HG03571 (cell line): ENCODE data around the gene TSC2.

ENCODE experiments used
- ATAC-seq: cut with Tn5 transposase; IDR thresholded peaks from one replicate; pipeline ENCODE4 v1.9.1; 2021; ENCODE audit not compliant: unreplicated experiment

The TSC2 gene

GRCh38 chr16:2063861-2064260 lies 16.1 kb downstream of the TSC2 start:
- ATAC-seq = no peak

GRCh38 chr16:2064368-2064945 lies 16.7 kb downstream of the TSC2 start:
- ATAC-seq = no peak

DNA sequence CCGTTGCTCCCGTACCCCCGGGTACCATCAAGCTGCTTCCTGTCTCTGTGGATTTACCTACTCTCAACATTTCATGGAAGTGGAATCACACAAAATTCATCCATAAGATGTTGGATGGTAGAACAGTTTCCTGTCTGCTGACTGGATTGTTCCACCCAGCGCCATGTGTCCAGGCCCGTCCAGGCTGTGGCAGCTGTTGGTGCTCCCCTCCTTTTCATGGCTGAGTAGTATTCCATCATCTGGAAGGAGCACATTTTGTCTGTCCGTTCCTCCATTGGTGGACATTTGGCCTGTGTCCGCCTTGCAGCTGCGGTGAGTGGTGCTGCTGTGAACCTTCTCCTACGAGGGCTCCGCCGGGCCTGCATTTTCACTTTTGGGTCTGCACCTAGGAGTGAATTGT lies 18.4 kb downstream of the TSC2 start:
- ATAC-seq = no peak

- no peak for ATAC-seq
These were observed 23.0 kb downstream of the TSC2 start for GRCh38 chr16:2070576-2071453.

DNA sequence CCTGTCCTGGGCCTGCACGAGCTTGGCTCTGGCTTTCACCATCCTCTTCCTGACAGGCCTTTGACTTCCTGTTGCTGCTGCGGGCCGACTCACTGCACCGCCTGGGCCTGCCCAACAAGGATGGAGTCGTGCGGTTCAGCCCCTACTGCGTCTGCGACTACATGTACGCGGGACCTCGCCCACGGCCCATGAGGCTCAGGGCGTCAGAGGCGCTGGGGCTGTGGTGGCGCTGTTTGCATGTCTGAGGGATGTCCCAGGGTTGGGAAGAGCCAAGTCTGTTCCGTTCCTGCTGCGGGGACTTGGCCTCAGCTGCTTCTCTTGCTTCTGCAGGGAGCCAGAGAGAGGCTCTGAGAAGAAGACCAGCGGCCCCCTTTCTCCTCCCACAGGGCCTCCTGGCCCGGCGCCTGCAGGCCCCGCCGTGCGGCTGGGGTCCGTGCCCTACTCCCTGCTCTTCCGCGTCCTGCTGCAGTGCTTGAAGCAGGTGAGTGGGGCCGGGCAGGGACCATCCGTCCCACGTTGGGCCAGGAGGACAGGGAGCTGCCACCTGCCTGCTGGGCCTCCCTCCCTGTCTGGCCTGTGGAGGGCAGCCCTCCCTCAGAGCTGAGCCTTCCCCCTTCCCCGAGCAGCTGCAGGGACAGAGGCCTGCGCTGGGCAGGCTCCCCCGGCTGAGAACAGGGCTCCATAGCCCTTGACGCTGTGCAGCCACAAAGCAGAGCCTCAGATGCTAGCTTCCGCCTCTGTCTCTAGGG lies 23.8 kb downstream of the TSC2 start:
- ATAC-seq = no peak

GRCh38 chr16:2072926-2073325 lies 25.1 kb downstream of the TSC2 start:
- ATAC-seq = no peak

GRCh38 chr16:2074071-2074470 lies 26.3 kb downstream of the TSC2 start:
- no peak for ATAC-seq

- no peak for ATAC-seq
These were observed 27.8 kb downstream of the TSC2 start for GRCh38 chr16:2075631-2076030.

GRCh38 chr16:2076072-2076865 lies 28.5 kb downstream of the TSC2 start:
- ATAC-seq = no peak

DNA sequence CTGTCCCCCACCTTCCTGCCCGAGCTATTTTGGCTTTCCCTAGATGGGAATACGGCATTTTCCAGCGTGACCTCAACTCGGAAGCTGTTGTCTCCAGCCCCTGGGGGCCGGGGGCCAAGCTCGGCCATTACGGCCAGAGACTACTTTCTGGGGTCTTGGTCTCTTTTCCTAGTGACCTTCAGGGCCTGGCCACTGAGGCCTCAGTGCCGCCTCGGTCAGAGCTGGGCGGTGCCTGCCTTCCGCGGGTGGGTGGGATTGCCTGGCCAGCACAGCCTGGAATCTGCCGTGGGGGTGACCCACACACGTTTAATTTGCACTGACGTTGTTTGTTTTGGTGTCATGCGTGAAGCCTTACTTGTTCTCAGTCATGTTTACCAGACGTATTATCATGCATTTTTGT lies 29.2 kb downstream of the TSC2 start:
- ATAC-seq = no peak

DNA sequence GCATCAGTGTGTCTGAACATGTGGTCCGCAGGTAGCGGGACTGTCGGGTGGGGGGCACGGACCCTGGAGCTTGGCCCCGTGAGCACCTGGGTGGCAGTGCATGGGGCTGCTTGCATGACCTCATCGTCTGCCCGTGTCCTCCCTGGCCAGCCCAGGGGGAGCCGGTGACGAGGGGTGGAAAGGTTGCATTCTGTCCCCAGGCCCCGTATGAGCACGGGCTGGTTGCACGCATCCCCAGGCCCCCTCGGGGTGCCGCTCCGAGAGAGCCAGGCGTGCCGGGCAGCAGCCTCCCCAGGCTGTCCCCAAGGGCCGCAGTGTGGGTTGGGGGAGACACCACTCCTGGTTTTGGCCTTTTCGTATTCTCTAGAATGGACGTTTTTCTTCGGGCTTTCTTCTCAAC lies 29.9 kb downstream of the TSC2 start:
- no peak for ATAC-seq

DNA sequence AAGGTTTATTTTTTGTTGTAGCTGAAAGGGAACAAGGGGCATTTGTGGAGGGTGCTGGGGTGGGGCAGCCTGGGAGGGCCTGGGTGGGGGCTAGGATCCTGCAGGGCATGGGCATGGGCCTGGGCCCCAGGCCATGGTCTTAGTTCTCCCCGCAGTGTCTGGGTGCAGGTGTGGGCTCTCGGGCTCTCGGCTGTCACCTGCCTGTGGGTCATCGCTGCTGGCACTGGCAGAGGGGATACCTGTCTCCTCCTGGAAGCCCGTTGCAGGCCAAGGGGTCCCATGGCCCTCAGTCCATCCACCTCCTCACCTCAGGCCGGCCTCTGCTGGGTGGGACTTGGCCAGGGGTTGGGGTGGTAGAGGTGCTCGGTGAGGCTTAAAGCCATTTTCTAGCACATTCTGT lies 30.3 kb downstream of the TSC2 start:
- ATAC-seq = no peak

DNA sequence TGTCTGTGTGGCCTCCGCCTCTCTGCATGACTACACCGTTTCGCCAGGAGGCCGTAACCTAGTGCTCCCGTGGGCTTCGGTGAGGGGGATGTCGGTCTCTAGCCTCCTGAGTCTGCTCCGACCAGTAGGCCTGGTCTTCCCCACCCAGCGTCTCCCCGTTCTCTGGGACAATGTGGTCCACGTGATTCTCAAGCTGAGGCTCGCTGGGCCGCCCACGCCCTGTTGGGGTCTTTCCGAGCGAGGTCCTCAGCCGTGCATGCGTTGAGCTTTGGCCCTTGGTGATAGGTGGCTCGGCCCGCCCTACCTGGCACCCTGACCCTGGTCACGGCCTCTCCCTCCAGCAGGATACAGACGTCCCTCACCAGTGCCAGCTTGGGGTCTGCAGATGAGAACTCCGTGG lies 30.9 kb downstream of the TSC2 start:
- ATAC-seq = no peak

GRCh38 chr16:2079311-2079800 lies 31.6 kb downstream of the TSC2 start:
- ATAC-seq = no peak

GRCh38 chr16:2079991-2080390 lies 32.2 kb downstream of the TSC2 start:
- no peak for ATAC-seq

- no peak for ATAC-seq
These were observed 33.7 kb downstream of the TSC2 start for GRCh38 chr16:2081201-2082084.

DNA sequence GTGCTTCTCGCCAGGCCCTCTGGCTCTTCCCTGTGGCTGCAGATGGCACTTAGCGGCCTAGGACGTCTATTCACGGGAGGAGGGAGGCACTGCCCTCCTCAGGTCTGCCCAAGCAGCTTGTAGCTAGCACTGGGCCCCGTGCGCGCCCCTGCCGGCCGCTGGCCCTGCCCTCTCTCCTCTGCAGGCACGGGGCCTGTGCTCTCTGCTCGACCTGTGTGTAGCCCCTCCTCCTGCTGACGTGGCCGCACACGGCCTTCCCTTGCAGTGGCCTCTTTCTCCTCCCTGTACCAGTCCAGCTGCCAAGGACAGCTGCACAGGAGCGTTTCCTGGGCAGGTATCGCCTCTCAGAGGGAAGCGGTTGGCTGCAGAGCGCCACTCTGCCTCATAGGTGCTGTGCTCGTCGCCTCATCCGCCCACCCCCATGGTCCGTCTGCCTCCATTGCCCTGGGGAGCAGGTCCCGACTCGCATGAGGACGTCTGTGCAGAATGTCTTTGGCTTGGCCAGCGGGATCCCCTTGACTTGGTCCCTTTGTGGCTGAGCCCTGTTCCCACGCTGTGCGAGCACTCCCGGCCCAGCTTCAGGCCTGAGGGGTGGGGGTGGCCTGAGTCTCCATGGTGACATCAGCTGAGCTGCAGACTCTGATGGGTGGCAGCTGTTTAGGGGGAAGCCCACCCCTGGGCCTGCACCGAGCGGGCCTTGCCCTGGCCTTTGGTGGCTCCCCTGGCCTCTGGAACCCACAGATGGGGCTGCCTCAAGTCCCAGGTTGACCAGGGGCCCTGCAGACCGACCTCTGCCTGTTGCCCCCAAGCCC lies 34.6 kb downstream of the TSC2 start:
- no peak for ATAC-seq

DNA sequence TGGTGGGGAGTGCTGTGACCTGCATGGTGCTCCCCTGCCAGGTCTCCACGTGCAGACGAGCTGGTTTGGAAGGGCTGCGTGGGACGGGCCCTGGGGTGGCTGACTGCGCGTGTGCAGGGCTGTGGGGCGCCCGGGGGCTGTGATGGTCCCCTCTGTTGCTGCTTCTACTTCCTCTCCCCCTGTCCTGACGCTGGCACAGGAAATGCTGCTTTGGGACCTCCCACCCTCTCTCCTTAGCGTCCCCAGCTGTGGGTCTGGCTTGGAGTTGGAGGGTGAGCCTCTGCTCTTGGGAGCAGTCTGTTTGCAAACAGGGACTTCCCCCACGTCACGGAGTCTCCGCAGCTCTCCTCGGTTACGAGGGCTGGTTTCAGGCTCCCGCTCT lies 35.2 kb downstream of the TSC2 start:
- ATAC-seq = no peak

DNA sequence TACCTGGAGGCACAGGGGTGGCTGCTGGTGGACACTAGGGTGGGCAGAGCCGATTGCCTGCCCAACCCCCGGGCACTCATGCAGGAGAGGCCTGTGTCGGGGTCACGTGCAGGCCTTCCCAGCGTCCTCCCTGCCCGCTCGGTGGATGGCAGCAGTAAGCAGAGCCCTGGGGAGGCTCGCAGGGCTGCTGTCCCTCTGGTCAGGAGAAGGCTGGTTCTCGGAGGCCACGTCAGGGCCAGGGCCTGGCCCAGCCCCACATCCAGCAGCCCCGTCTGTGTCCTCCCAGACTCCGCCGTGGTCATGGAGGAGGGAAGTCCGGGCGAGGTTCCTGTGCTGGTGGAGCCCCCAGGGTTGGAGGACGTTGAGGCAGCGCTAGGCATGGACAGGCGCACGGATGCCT lies 35.6 kb downstream of the TSC2 start:
- no peak for ATAC-seq
